ENCODE data around the gene CD2BP2.
A peak's percentile ranks its signal among the peaks of the same experiment; 100 is the strongest.
"Not testable (repeated sequence)": the region's sequence is repeated elsewhere in the genome, so short reads cannot be mapped to it uniquely, and the experiment has no call there.

The CD2BP2 gene

DNA sequence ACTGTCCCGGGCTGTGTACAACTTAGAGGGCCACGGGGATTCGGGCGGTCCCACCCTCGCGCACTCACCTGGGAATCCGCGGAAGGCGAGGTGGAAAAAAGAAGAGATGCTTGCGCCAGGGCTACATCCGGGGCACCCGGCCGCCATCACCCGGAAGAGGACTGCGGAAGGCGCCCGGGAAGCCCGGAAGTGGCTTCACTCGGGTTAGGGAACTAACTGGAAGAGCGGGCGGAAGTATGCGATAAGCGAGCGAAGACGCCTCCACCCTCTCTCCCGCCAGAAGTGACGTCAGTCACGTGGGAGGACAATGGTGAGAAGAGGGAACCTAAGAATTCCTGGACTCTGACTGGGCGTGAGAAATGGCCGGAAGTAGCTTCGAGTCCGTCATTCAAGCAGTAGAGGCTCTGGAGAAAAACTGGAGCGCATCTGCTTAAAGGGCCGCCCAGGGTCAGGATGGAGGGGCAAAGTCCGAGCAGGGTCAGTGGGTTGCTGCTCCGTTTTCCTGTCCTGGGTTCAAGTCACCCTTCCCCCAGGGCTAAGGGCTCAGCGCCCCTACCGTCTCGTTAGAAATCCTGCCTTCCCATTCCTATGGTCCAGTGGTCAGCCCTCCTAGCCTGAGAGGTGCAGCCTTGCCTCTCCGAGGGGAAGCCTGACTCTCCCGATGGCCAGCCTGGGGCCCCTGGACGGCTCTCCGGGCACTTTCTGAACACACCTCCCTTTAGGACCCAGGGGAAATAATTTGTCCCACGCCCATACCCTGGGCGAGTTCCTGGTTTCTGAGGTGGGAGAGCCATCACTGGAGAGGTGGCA is at the start of gene CD2BP2:
Gene CD2BP2, minus strand, starts transcription at position 165 of the 810 bp plus-strand sequence. CDS start 627 bp downstream, outside the sequence.
- peak; percentile 100 for DNase-seq

DNA sequence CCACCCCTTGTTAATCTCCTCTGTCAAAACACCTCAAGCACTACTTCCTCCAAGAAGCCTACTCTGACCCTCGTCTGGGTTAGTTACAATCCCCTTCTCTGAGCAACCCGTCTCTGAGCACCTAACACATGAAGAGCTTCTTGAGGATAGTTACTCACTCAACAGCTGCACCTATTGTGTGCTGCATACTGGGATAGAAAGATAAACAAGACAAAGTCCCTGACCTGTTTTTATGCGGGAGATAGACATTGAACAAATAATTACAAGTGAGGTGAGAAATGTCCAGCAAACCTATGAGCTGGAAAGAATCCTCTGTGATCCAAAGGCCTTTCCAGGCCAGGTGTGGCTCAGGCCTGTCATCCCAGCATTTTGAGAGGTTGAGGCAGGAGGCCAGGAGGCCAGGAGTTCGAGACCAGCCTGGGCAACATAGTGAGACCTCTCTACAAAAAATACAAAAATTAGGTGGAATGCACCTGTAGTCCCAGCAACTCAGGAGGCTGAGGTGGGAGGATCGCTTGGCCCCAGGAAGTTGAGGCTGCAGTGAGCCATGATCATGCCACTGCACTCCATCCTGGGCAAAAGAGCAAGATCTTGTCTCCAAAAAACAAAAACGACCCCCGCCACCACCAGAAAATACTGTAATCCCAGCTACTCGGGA is 46.8 kb upstream of the CD2BP2 start:
- DNase-seq = no peak

GRCh38 chr16:30399435-30400186 is 44.5 kb upstream of the CD2BP2 start:
- DNase-seq = no peak

DNA sequence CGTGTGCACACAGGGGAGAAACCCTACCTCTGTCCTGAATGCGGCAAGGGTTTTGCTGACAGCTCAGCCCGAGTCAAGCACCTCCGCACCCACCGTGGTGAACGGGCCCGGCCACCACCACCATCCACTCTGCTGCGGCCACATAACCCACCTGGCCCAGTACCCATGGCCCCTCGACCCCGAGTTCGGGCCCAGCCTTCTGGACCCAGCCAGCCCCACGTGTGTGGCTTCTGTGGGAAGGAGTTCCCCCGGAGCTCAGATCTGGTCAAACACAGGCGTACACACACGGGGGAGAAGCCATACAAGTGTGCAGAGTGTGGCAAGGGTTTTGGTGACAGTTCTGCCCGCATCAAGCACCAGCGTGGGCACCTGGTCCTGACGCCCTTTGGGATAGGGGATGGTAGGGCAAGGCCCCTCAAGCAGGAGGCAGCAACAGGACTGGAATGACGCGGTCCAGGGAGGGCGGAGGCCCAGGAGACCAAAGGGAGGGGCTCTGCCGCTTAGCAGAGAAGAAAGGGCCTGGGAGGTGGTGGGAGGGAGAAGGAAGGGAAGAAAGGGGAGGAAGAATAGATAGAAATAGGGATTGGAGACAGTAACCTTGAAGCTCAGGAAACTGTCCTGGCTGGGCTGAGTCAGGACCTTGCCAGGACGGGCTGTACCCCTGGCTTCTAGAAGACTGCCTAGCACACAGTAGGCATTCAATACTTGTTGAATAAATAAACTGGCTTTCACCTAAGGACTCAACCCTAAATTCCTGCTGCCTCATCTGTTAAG is 43.7 kb upstream of the CD2BP2 start:
- DNase-seq = no peak

- no peak for DNase-seq
Observed at GRCh38 chr16:30397776-30398660, 42.9 kb upstream of the CD2BP2 start.

- no peak for DNase-seq
Observed at GRCh38 chr16:30397056-30397455, 41.9 kb upstream of the CD2BP2 start.

DNA sequence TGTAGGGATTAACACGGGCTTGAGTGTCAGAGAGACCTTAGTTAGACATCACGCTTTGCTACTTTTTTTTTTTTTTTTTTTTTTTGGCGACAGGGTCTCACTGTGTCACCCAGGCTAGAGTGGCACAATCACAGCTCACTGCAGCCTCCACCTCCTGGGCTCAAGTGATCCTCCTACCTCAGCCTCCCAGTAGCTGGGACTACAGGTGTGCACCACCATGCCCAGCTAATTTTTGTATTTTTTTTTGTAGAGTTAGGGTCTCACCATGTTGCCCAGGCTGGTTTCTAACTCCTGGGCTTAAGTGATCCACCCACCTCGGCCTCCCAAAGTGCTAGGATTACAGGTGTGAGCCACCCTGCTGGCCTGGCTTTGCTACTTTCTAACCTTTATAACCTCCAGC is 41.5 kb upstream of the CD2BP2 start:
- not testable (repeated sequence) for DNase-seq

- peak; percentile 45 for DNase-seq
Observed at GRCh38 chr16:30395992-30396585, 41.0 kb upstream of the CD2BP2 start.

DNA sequence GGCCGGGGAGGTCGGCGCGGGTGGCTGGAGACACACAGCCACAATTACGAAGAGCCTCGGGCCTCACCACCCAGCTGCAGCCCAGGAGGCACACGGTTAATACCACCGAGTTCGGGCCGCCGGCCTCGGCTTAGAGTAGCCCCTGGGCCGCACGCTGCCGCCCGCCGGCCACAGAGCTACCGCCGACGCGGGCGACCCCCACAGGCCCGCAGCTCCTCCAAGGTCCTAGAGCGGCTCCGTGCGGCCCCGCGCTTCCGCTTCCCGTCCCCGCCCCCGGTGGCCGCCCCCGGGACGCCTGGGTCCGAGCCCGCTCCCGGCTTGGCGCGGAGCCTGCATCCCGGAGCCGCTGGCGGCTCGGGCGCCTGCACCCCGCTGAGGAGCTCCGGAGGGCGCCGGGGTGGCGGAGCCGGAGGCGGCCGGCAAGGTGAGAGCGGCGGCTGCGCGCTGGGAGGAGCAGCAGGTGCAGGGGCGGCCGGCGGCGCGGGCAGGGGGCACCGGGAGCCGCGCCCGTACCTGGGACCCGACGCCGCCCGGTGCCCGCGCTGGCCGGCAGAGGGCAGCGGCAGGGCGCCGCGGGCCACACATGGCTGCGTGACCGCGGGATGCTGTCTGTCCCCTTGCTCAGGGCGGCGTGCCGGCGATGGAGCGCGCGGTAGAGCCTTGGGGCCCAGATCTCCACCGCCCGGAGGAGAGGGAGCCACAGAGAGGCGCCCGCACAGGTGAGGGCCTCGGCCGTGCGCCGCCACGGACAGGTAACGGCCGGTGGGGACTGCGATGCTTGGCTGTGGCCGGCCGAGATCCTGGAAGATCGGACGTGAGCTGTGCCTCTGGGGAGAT is 40.3 kb upstream of the CD2BP2 start, which contains the start of gene ZNF48:
Gene ZNF48, plus strand, starts transcription at position 266 of the 837 bp plus-strand sequence. Its CDS starts 375 bp downstream, at position 641.
- DNase-seq = peak; percentile 84

DNA sequence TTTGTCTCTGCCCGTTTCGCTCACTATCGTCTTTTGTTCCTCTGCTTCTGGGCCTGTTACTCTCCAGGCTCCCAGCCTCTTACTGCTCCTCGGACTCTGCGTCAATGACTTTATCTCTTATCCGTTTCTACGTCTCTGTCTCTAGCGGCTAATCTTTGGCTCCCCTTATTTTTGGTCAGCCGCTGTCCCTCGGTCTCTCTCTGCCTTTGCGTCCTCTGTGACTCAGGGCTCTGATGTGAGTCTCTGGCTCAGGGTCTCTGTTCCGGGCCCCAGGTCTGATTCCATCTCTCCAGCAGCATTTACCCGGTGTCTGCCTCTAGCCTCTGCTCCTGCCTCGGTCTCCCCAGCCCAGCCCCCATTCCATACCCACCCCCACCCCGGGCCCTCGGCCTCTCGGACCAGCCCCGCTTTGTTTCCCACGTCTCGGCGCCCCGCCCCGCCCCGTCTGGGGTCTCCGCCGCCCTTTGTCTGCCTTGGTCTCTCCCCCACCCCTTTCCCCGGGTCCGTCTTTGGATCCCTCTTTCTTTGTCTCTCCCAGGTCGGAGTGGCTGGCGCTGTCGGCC is 39.6 kb upstream of the CD2BP2 start:
- DNase-seq = peak; percentile 42

DNA sequence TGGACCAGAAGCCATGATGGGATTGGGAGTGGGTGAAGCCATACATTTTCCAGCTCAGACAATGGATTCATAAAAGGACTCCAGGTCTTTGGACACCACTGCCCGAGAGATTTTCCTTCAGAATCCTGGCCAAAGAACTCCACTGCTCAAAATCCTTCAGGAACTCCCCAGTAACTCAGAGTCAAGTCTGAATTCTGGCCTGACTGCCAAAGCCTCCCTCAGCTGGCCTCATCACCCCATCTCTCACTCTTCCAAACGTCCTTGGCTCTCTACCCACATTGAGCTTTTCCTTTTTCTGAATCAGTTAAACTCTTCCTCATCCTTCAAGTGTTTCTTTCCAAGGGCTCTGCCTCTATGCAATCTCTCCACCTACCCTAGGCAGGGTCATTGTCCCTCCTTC is 28.4 kb upstream of the CD2BP2 start:
- DNase-seq = no peak

- no peak for DNase-seq
Observed at GRCh38 chr16:30382111-30382881, 27.2 kb upstream of the CD2BP2 start, which contains the start of gene SEPTIN1. TSS of gene SEPTIN1 (minus strand) at chr16:30382561. CDS start at chr16:30382542, 19 bp downstream.

DNA sequence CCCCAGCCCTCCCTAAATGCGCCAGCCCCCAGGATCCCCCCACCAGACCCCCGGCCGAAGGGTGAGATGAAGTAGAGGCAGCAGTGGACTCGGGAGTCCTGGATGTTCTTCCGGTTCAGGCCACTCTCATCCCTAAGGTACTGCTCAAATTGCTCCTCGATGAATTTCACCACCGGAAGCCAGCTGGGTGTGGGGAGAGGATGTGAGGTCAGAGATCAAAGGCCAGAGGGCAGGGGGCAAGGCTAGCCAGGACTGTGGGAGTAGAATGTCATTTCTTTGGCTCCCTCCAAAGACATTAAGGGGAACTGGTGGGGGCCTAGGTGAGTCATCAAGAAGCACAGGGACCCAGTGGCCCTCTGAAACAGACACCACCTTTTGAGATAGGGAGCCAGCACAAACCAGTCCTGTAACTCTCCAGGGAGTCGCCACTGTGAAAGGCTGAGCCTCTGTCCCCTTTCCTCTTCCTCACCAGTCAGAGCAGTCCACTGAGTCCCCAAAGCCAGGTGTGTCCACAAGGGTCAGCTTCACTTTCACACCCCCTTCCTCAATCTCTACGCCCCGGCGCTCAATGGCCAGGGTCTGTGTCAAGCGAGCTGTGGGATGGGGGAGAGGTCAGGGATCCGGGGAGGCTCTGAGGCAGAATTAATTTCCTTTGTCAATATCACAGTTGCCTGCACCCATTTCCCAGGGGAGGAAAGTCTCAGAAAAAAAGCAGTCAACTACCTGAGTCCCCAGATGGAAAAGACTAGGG is 26.4 kb upstream of the CD2BP2 start:
- no peak for DNase-seq

- DNase-seq = no peak
Observed at GRCh38 chr16:30380803-30381208, 25.7 kb upstream of the CD2BP2 start.

GRCh38 chr16:30380072-30380802 is 25.1 kb upstream of the CD2BP2 start:
- no peak for DNase-seq

DNA sequence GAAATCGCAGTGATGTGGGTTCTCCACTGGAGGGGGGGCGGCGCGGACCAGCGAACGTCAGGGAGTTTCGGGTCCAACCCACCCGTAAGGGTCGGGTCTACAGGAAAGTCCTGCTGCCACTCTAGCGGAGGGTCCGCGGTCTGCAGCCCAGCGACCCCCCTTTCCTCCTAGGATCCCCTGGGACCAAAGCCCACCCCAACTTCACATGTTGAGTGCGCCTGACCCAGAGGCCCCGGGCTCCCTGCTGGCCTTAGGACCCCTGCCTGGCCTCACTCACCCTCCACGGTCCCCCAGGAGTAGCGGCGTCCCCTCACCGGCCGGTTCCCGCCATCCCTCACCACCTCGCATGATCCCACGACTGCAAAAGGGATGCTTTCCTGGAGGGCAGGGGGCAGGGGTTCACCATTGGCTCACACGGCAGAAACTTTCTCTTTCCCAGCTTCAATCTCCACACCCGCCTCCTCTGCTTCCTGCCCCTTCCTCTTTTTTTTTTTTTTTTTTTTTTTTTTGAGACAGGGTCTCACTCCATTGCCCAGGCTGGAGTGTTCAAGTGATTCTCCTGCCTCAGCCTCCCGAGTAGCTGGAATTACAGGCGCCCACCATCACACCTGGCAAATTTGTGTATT is 24.2 kb upstream of the CD2BP2 start:
- DNase-seq = no peak

Data from EL (cell line).